Tibial nerve (tissue), 4 donors: Measurements from ENCODE around the gene CALD1. TPM values are rescaled to one million over a fixed set of nuclear protein-coding genes. Genes with fewer than 3 reads are reported as not detected.

ENCODE experiments used
- DNase-seq, 2 donors: peaks; one replicate each; pipeline ENCODE4 v3.0.0-alpha.2; 2019; ENCODE audit warnings: low spot score in 2 of 2
- H3K27ac ChIP-seq, 4 donors: fragments of 200-600 bp; sonication (generic) in 3 of 4; one replicate each; pipeline ENCODE4 v1.5.1; 2017 to 2019; ENCODE audit warnings: mild to moderate bottlenecking in 1 of 4
- H3K27me3 ChIP-seq, 2 donors: fragments of 200-600 bp; sonication (generic) in 1 of 2; one replicate each; pipeline versions ENCODE4 v1.5.1 to v1.6.0; 2017 to 2019
- H3K36me3 ChIP-seq, 3 donors: fragments of 200-600 bp; sonication (generic); one replicate each; pipeline ENCODE4 v1.5.1; 2018 to 2019
- H3K4me1 ChIP-seq, 4 donors: fragments of 200-600 bp; sonication (generic) in 3 of 4; one replicate each; pipeline ENCODE4 v1.5.1; 2017 to 2019
- H3K4me3 ChIP-seq, 4 donors: fragments of 200-600 bp; sonication (generic) in 3 of 4; one replicate each; pipeline ENCODE4 v1.5.1; 2017 to 2019; ENCODE audit warnings: mild to moderate bottlenecking in 1 of 4, moderate library complexity in 1 of 4
- H3K9me3 ChIP-seq, 4 donors: fragments of 200-600 bp; sonication (generic) in 3 of 4; one replicate each; pipeline ENCODE4 v1.5.1; 2017 to 2019
- CTCF ChIP-seq, 5 experiments: fragments of 200-600 bp in 3 of 5; fragments of 450-650 bp in 2 of 5; sonication (generic) in 3 of 5; IDR thresholded peaks; one replicate each; pipeline ENCODE4 v1.5.1; 2016 to 2019; ENCODE audit warnings: antibody characterized with exemption in 5 of 5, mild to moderate bottlenecking in 3 of 5, moderate library complexity in 2 of 5
- EP300 ChIP-seq, 2 donors: sonication (generic); formaldehyde crosslinking; IDR thresholded peaks; one replicate each; pipeline ENCODE4 v1.6.1; 2017; ENCODE audit warnings: antibody characterized with exemption in 2 of 2, mild to moderate bottlenecking in 1 of 2
- POLR2A ChIP-seq, 2 donors: fragments of 450-650 bp; IDR thresholded peaks; one replicate each; pipeline ENCODE4 v1.6.1; 2017; ENCODE audit warnings: antibody characterized with exemption in 2 of 2, mild to moderate bottlenecking in 2 of 2, moderate library complexity in 2 of 2
- WGBS, 2 donors: methylation state at CpG; one replicate each; pipeline ENCODE4 v1.1.5; 2018; 5-methylcytosine and 5-hydroxymethylcytosine counted together
- total RNA-seq, 4 donors: library from RNA; depleted of rRNA; stranded (reverse); fragments of >200 nt; gene quantifications; one replicate each; pipeline ENCODE4 v1.1.0, GENCODE V29; 2016

The CALD1 gene
- total RNA-seq, 4 donors from 2014 or later = 320 to 870 (median 433) TPM

GRCh38 chr7:134985894-134986362 is 206.5 kb downstream of the CALD1 start:
- Histone ChIP-seq H3K27me3 (no peaks in the 10 kb centered on the region), H3K36me3 (peaks cover 0 to 4% (median 0%) of the 10 kb centered on the region in 3 donors), H3K27ac (peak overlapping the region; percentile 87 to 96 (median 92)), H3K4me3 (peak overlapping the region; percentile 61 to 70 (median 68)), H3K9me3 (no peaks in the 10 kb centered on the region), H3K4me1 (peaks cover 0 to 22% (median 12%) of the 10 kb centered on the region in 4 donors)
- no peak for DNase-seq
- WGBS, 2 donors = 43 to 45% methylated on average over 8 of the region's 8 CpGs
- TF ChIP-seq CTCF (IDR thresholded peaks at IDR 0.05) (no peak), POLR2A (IDR thresholded peaks at IDR 0.05) (no peak), EP300 (IDR thresholded peaks at IDR 0.05) (no peak)

DNA sequence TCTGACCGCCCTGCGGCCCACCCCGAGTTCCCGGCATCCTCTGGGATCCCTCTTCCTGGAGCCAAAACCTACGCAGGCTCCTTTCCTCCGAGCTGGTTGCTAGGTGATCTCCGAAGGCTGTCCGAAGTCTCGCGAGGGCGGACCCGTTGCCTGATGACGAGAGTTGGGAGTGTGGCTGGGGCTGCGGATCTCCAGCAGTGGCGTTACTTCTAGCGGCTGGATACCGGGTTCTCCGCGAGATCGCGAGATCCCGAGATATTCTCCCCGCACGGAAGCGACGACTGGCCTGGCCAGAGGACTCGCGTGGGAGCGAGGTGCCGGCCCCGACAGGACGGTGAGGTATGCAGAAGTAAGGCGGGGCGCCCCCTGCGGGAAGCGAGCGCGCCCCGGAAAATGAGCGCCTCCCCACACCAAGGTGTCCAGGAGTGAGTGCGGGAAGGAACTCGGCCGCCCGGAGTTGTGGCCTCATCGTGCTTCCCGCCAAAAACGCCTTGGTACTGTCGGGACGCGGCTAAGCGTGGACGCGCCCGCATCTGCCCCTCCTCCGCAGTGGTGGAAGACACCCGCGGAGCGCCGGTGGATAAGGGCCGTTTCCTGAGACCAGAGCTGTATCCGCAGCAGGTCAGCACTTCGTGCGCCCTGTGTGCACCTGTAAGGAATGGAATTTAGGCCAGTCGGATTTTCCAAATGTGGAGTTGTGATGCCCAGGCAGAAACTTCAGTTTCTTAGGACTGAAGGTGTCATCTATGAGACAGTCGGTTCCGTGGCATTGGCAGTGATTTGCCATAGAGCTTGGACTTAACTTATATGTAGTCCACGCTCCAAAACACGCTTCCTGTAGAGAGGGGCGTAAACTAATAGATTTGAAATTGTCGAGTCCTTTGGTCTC is 207.2 kb downstream of the CALD1 start, which contains the start of gene AGBL3:
TSS of gene AGBL3 (plus strand) at position 146 of the 889 bp plus-strand sequence. CDS start 1,426 bp downstream, outside the sequence.
- Histone ChIP-seq H3K9me3 (no peaks in the 10 kb centered on the region), H3K4me3 (peak within 1 kb of the TSS; percentile 61 to 70 (median 68)), H3K27me3 (no peaks in the 10 kb centered on the region), H3K4me1 (peaks cover 0 to 27% (median 14%) of the 10 kb centered on the region in 4 donors), H3K27ac (peak within 1 kb of the TSS; percentile 87 to 96 (median 92)), H3K36me3 (peaks cover 0 to 4% (median 0%) of the 10 kb centered on the region in 3 donors)
- 0 to 2% methylated on average over 33 to 67 of the region's 70 CpGs for WGBS, 2 donors
- TF ChIP-seq CTCF (IDR thresholded peaks at IDR 0.05) (peak; percentile 65 to 93 (median 74)), POLR2A (IDR thresholded peaks at IDR 0.05) (peak; percentile 14 to 73), EP300 (IDR thresholded peaks at IDR 0.05) (peak; percentile 78 to 89)
- DNase-seq = peak; percentile 94 to 95

DNA sequence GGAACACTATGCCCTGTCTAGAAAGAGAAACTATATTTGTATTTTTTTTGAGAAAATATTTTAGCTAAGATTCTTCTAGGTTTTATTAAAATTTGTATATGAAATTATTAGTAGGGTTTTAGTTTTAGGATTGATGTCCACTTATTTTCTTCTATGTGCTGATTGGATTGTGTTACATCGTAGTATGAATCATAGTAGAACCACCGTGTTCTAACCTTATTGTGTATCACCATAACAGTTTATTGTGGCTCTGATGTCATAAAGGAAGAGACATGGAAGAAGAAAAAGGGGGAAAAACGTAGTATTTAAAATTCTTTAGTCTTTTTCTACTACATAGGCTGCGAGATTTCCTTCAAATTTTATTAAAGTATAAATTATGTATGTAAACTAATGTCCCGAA is 208.7 kb downstream of the CALD1 start:
- WGBS, 2 donors = 82 to 83% methylated on average over 5 of the region's 5 CpGs
- Histone ChIP-seq H3K9me3 (no peaks in the 10 kb centered on the region), H3K27ac (peak overlapping the region in 1 of 4 donors; percentile 94), H3K4me1 (peaks cover 0 to 37% (median 16%) of the 10 kb centered on the region in 4 donors), H3K36me3 (peaks cover 0 to 8% (median 0%) of the 10 kb centered on the region in 3 donors), H3K4me3 (no peak overlapping the region), H3K27me3 (no peaks in the 10 kb centered on the region)
- TF ChIP-seq POLR2A (IDR thresholded peaks at IDR 0.05) (no peak), CTCF (IDR thresholded peaks at IDR 0.05) (no peak), EP300 (IDR thresholded peaks at IDR 0.05) (no peak)
- no peak for DNase-seq

- Histone ChIP-seq H3K27ac (peak overlapping the region in 2 of 4 donors; percentile 2 to 41), H3K27me3 (no peaks in the 10 kb centered on the region), H3K4me3 (no peak overlapping the region), H3K36me3 (peaks cover 0 to 44% (median 0%) of the 10 kb centered on the region in 3 donors), H3K4me1 (peaks cover 0 to 32% (median 16%) of the 10 kb centered on the region in 4 donors), H3K9me3 (no peaks in the 10 kb centered on the region)
- TF ChIP-seq CTCF (IDR thresholded peaks at IDR 0.05) (no peak), EP300 (IDR thresholded peaks at IDR 0.05) (no peak)
- no peak for DNase-seq
- WGBS, 2 donors = 76 to 80% methylated on average over 2 of the region's 2 CpGs
Measured at GRCh38 chr7:134991469-134992339, 212.3 kb downstream of the CALD1 start.
